GM23248 (cell line): ENCODE results near the gene EPB41L4B.

Experiments used
- EZH2 ChIP-seq: fragments of 200-600 bp; sonication (generic); IDR thresholded peaks from 2 replicates; pipeline ENCODE4 v1.6.1; 2018; ENCODE audit warnings: antibody characterized with exemption, mild to moderate bottlenecking; ENCODE audit not compliant: insufficient read depth, poor library complexity, severe bottlenecking
- EZH2phosphoT487 ChIP-seq: fragments of 200-600 bp; sonication (generic); IDR thresholded peaks from 2 replicates; pipeline ENCODE4 v1.6.1; 2018; ENCODE audit warnings: antibody characterized with exemption, moderate library complexity, mild to moderate bottlenecking, low read depth; ENCODE audit not compliant: insufficient read depth

DNA sequence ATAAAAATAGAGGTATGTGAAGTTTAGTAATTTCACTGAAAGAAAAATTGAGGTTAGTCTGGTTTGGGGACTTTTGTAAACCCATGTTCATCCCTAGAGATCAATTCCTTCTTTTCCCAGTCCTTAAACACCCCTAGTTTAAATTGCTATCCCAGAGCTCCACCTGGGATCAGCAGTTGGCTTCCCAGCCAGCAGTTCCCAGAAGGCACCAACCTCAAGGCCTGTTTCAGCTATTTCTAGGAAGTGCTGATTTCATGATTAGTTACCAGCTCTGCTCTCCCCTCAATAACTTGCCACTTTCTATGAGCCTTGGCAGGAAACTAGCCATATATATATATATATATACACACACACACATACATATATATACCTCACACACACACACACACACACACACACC, 30.5 kb downstream of the EPB41L4B start:
- TF ChIP-seq EZH2 (no peak), EZH2phosphoT487 (no peak)
